Right lobe of liver (tissue), 6 donors: ENCODE results near the gene SLC36A3. TPM values are rescaled to one million over a fixed set of nuclear protein-coding genes. Genes with fewer than 3 reads are reported as not detected.

Experiments
- ATAC-seq, 4 donors: fragments of 200-7000 bp; cut with Tn5 transposase; one replicate each; pipeline ENCODE4 v1.9.1; 2020; ENCODE audit warnings: mild to moderate bottlenecking in 4 of 4, moderate library complexity in 4 of 4
- DNase-seq, 3 donors: peaks; one replicate each; pipeline ENCODE4 v3.0.0-alpha.2; 2020
- H3K27ac ChIP-seq, 3 donors: fragments of 200-600 bp; one replicate each; pipeline ENCODE4 v1.8.0; 2022
- H3K27me3 ChIP-seq, 2 donors: fragments of 200-600 bp; one replicate each; pipeline ENCODE4 v1.8.0; 2022
- H3K36me3 ChIP-seq, 4 donors: fragments of 200-600 bp; sonication (generic) in 1 of 4; one replicate each; pipeline versions ENCODE4 v1.5.1 to v1.8.0; 2017 to 2022; ENCODE audit warnings: control low read depth in 1 of 4
- H3K4me1 ChIP-seq, 4 donors: fragments of 200-600 bp; sonication (generic) in 1 of 4; one replicate each; pipeline versions ENCODE4 v1.5.1 to v1.8.0; 2017 to 2022; ENCODE audit warnings: control low read depth in 1 of 4
- H3K4me3 ChIP-seq, 3 donors: fragments of 200-600 bp; one replicate each; pipeline ENCODE4 v1.8.0; 2022
- H3K9me3 ChIP-seq, 4 donors: fragments of 200-600 bp; sonication (generic) in 1 of 4; one replicate each; pipeline versions ENCODE4 v1.5.1 to v1.8.0; 2017 to 2022; ENCODE audit warnings: control low read depth in 1 of 4
- POLR2A ChIP-seq: fragments of 450-650 bp; IDR thresholded peaks from one replicate; pipeline ENCODE4 v1.6.1; 2017; ENCODE audit warnings: antibody characterized with exemption, mild to moderate bottlenecking
- WGBS: methylation state at CpG from one replicate; pipeline ENCODE4 v1.1.6; 2018; ENCODE audit warnings: low coverage, low lambda C conversion rate; ENCODE audit not compliant: insufficient coverage; ENCODE audit errors: missing lambda C conversion rate; 5-methylcytosine and 5-hydroxymethylcytosine counted together
- intact Hi-C, 2 donors: fragments of 100-400 bp; cut with DNase I; formaldehyde crosslinking; loops; one replicate each; pipeline versions ENCODE4 v1.11.2 to v1.14.1; 2022
- total RNA-seq, 6 experiments: library from RNA; depleted of rRNA in 2 of 6; stranded (reverse); fragments of >200 nt in 2 of 6; fragmentation: NEBNext Ultra II Directional in 3 of 6; extraction: Animal tissue kit (Norgen Biotek cat#: 25700) in 3 of 6; gene quantifications; one replicate each; pipeline versions ENCODE4 v1.1.0 to v1.2.4, GENCODE V29; 2016 to 2023
- TF ChIP-seq, protein P1 (sequence below), 4 donors: fragments of 200-600 bp in 3 of 4; fragments of 450-650 bp in 1 of 4; IDR thresholded peaks; one replicate each; pipeline versions ENCODE4 v1.5.1 to v1.8.0; 2016 to 2022; ENCODE audit warnings: antibody characterized with exemption in 4 of 4, mild to moderate bottlenecking in 2 of 4
- donor health status: DM: no; HTN: yes; CAD: no.
- donor health status: DM: no; HTN: no; CAD: no.
- donor health status: DM: no; HTN: no; CAD: no.
- donor health status: DM: no; HTN: yes; CAD: no.
- donor health status: DM: no; HTN: yes; CAD: no.

Gene SLC36A3
- total RNA-seq, 6 experiments from 2014 or later = not detected

DNA sequence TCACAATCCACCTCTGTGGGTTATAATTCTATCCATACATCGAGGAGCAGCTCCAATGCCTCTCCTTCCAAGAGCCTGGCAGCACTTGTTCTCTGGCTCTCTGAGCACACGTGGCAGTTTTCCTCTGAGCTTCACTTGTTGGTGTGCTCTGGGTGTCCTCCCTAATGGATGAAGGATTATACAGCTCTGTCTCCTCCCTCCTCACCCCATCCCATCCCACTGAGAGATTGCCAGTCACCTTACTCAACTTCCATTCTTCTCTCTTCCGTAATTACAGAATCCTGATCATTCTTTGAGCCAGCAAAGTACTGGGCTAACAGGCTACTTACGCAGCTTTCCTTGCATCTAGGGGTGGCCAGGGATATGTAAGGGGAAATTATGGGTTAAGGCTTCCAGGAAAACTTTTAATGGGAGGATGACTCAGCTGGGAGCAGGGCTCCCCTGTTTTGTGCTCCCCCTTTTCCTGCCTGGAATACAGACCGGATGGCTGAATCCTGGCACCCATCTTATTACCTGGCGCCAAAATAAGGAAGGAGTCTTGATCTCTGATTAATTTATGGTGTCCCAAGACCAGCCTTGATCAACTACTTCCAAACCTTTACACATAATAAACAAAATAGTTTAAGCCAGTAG is 73.4 kb downstream of the SLC36A3 start:
- TF ChIP-seq POLR2A = no peak
- TF ChIP-seq, protein P1, sequence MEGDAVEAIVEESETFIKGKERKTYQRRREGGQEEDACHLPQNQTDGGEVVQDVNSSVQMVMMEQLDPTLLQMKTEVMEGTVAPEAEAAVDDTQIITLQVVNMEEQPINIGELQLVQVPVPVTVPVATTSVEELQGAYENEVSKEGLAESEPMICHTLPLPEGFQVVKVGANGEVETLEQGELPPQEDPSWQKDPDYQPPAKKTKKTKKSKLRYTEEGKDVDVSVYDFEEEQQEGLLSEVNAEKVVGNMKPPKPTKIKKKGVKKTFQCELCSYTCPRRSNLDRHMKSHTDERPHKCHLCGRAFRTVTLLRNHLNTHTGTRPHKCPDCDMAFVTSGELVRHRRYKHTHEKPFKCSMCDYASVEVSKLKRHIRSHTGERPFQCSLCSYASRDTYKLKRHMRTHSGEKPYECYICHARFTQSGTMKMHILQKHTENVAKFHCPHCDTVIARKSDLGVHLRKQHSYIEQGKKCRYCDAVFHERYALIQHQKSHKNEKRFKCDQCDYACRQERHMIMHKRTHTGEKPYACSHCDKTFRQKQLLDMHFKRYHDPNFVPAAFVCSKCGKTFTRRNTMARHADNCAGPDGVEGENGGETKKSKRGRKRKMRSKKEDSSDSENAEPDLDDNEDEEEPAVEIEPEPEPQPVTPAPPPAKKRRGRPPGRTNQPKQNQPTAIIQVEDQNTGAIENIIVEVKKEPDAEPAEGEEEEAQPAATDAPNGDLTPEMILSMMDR (IDR thresholded peaks at IDR 0.05) = no peak
- WGBS = 64% methylated on average over 6 of the region's 6 CpGs
- Histone ChIP-seq H3K4me3 (no peak overlapping the region), H3K4me1 (peaks cover 0 to 12% (median 6%) of the 10 kb centered on the region in 4 donors), H3K9me3 (no peaks in the 10 kb centered on the region), H3K27me3 (no peaks in the 10 kb centered on the region), H3K27ac (no peak overlapping the region), H3K36me3 (no peaks in the 10 kb centered on the region)
- DNase-seq = no peak
- ATAC-seq = no peak
- intact Hi-C loops = loop anchor here in 1 of 2 donors (10.0 kb wide), 1 partner anchor 65 kb away; no protein-coding TSS in a partner anchor

DNA sequence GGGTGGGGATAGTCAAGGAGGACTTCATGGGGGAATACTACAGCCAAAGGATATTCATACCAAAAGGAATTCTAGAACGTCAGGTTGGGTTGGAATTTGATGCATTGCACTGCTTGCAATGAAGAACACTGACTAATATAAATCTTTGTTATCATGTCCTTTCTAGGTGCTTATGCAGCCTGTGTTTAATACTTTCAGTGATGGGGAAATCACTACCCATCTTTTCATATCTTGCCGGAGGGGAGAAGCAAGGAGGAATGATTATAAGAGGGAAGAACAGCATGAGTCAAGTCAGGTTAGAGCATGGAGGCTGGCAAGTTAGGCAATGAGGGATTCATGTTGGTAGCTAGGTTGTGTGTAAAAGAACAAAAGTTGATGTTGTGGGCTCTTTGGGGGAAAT is 74.6 kb downstream of the SLC36A3 start:
- WGBS = 82% methylated on average over 2 of the region's 2 CpGs
- Histone ChIP-seq H3K4me1 (peaks cover 0 to 5% (median under 1%) of the 10 kb centered on the region in 4 donors), H3K27me3 (no peaks in the 10 kb centered on the region), H3K27ac (no peak overlapping the region), H3K9me3 (no peaks in the 10 kb centered on the region), H3K36me3 (no peaks in the 10 kb centered on the region), H3K4me3 (no peak overlapping the region)
- intact Hi-C loops = no loop called here
- TF ChIP-seq, protein P1 (IDR thresholded peaks at IDR 0.05) = no peak
- TF ChIP-seq POLR2A = no peak
- ATAC-seq (no peak), DNase-seq (no peak)

DNA sequence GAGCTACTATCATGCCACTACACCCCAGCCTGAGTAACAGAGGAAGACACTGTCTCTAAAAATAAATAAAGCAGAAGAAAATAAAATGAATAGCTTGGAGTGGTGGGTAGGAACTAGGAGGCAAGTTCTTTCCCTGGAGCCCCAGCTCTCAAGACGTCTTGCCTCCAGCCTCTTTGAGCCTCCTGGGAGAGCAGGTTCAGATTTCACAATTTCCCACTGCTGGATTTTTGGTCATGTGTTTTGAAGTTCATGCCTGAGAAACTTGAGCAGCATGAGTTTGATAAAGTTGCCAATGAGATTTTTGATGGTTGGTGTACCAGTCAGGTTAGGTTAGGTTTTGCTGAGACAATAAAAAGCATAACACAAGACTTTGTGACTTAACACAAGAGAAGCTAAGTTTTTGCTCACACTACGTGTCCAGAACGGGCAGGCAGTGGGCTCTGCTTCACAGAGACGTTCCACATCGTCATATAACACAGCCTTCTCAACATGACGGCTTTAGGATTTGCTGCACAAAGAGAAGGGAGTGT is 75.6 kb downstream of the SLC36A3 start:
- DNase-seq (no peak), ATAC-seq (no peak)
- H3K4me3 ChIP-seq = no peak overlapping the region
- H3K27me3 ChIP-seq = no peaks in the 10 kb centered on the region
- H3K9me3 ChIP-seq = no peaks in the 10 kb centered on the region
- no peak overlapping the region for H3K27ac ChIP-seq
- H3K4me1 ChIP-seq = peaks cover 0 to 7% (median under 1%) of the 10 kb centered on the region in 4 donors
- no peaks in the 10 kb centered on the region for H3K36me3 ChIP-seq
- WGBS = 66% methylated on average over 3 of the region's 6 CpGs
- TF ChIP-seq, protein P1 (IDR thresholded peaks at IDR 0.05) = no peak
- TF ChIP-seq POLR2A = no peak
- intact Hi-C loops = no loop called here

Other genes starting within 250 kb of the SLC36A3 start
- gene TNIP1, start 222.7 kb downstream of the SLC36A3 start, total RNA-seq = 100 to 1,000 TPM in 1 of 6 experiments, 10 to 100 TPM in 5; 70.1 to 155 (median 79.1) TPM
- 100 to 1,000 TPM; 143 to 236 (median 165) TPM for gene ANXA6, start 146.0 kb downstream of the SLC36A3 start, total RNA-seq
- 10 to 100 TPM; 11.8 to 30.9 (median 22.9) TPM for gene CCDC69, start 79.7 kb downstream of the SLC36A3 start, total RNA-seq
- gene GM2A, start 50.6 kb downstream of the SLC36A3 start, total RNA-seq = 10 to 100 TPM; 11.7 to 23.6 (median 20.3) TPM
- not detected for gene SLC36A2, start 43.8 kb upstream of the SLC36A3 start, total RNA-seq
- gene SLC36A1, start 143.8 kb upstream of the SLC36A3 start, total RNA-seq = 1 to 10 TPM; 2.0 to 8.2 (median 5.2) TPM